Effector memory CD4-positive, alpha-beta T cell (primary cell): ENCODE data around the gene IVD.
A peak's percentile ranks its signal among the peaks of the same experiment; 100 is the strongest.

Source experiments
- DNase-seq, 3 donors: peaks; one replicate each; pipeline ENCODE4 v3.0.0-alpha.2; 2020
- H3K27ac ChIP-seq: 2 replicates; pipeline ENCODE4 v1.7.0; 2013; ENCODE audit warnings: mild to moderate bottlenecking, low read length, moderate library complexity; ENCODE audit not compliant: insufficient read depth, poor library complexity, severe bottlenecking
- H3K27me3 ChIP-seq: replicated peaks from 2 replicates; pipeline ENCODE4 v1.7.0; 2013; ENCODE audit warnings: mild to moderate bottlenecking, low read length; ENCODE audit not compliant: insufficient read depth, control insufficient read depth, poor library complexity, severe bottlenecking
- H3K36me3 ChIP-seq: 2 replicates; pipeline ENCODE4 v1.7.0; 2013; ENCODE audit warnings: mild to moderate bottlenecking, low read length, moderate library complexity; ENCODE audit not compliant: control insufficient read depth, insufficient read depth
- H3K4me1 ChIP-seq: 2 replicates; pipeline ENCODE4 v1.7.0; 2013; ENCODE audit warnings: low read length, mild to moderate bottlenecking; ENCODE audit not compliant: control insufficient read depth, insufficient read depth, poor library complexity, severe bottlenecking
- H3K4me3 ChIP-seq: 2 replicates; pipeline ENCODE4 v1.7.0; 2013; ENCODE audit warnings: low read length, low read depth, mild to moderate bottlenecking; ENCODE audit not compliant: insufficient read depth, poor library complexity, severe bottlenecking
- H3K9me3 ChIP-seq: 2 replicates; pipeline ENCODE4 v1.7.0; 2013; ENCODE audit warnings: mild to moderate bottlenecking, low read length, moderate library complexity; ENCODE audit not compliant: control insufficient read depth
- total RNA-seq, 3 donors: gene quantifications; one replicate each; lab custom pipeline; 2026; lab: John Stamatoyannopoulos, UW

Gene IVD
- total RNA-seq, result 17.8 to 28.7 (median 20.5) reads per million in 3 donors

DNA sequence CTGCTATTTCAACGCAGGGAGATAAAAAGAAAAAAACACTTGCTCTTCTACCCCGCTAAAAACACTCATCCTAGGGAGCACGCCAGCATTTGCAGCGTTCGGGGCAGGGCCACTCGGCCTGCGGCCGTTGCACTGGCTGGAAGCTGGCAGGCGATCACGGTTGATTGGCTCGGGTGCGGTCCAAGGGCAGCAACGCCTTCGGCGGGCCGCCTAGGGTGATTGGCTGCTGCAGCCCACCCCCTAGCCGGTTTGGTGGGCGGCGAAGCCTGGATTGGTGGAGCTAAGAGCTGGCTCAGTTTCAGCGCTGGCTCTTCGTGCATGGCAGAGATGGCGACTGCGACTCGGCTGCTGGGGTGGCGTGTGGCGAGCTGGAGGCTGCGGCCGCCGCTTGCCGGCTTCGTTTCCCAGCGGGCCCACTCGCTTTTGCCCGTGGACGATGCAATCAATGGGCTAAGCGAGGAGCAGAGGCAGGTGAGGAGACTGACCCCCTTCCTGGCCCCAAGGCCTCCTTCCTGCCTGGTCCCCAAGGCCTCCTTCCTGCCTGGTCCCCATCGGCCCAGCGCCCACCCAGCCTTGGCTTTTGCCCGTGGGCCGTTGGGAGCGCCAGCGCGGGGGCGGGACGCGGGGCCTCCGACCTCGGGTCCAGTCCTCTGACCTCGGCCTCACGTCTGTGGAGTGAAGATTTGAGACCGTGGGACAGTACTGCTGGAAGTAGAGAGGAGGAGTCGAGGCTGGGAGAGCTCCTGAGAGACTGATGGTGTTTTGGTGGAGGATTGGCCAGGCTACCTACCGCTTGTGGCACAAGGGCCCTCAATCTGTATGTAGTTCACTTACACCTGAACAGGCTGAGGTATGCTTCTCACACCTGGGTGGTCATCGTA is at the start of gene IVD:
IVD (plus strand) TSS at position 295 of the 881 bp plus-strand sequence; CDS start at position 328, 33 bp downstream.
- Histone ChIP-seq H3K4me3 (peak within 1 kb of the TSS; percentile 75), H3K9me3 (no peaks in the 10 kb centered on the region), H3K27me3 (no peaks in the 10 kb centered on the region), H3K27ac (peak within 1 kb of the TSS; percentile 50), H3K4me1 (peaks cover 13% of the 10 kb centered on the region), H3K36me3 (peaks cover 8% of the 10 kb centered on the region)
- DNase-seq, result peak; percentile 69 to 73 (median 72)

- no peak overlapping the region for H3K27ac ChIP-seq
- no peaks in the 10 kb centered on the region for H3K36me3 ChIP-seq
- peaks cover 13% of the 10 kb centered on the region for H3K4me1 ChIP-seq
- no peaks in the 10 kb centered on the region for H3K9me3 ChIP-seq
- H3K27me3 ChIP-seq, result no peaks in the 10 kb centered on the region
- no peak for DNase-seq
- no peak overlapping the region for H3K4me3 ChIP-seq
These were observed 49.5 kb upstream of the IVD start for GRCh38 chr15:40355976-40356585.

GRCh38 chr15:40357246-40357645 is 48.3 kb upstream of the IVD start:
- Histone ChIP-seq H3K27ac (no peak overlapping the region), H3K9me3 (no peaks in the 10 kb centered on the region), H3K4me3 (no peak overlapping the region), H3K4me1 (peaks cover 13% of the 10 kb centered on the region), H3K36me3 (no peaks in the 10 kb centered on the region), H3K27me3 (no peaks in the 10 kb centered on the region)
- no peak for DNase-seq

- Histone ChIP-seq H3K4me3 (peak within 1 kb of the TSS; percentile 69), H3K9me3 (no peaks in the 10 kb centered on the region), H3K27me3 (no peaks in the 10 kb centered on the region), H3K4me1 (peaks cover 13% of the 10 kb centered on the region), H3K27ac (no peak within 1 kb of the TSS), H3K36me3 (no peaks in the 10 kb centered on the region)
- DNase-seq, result peak; percentile 80 to 87 (median 86)
These were observed 47.7 kb upstream of the IVD start, which contains the start of gene DISP2 for GRCh38 chr15:40357723-40358470. DISP2 (plus strand) TSS chr15:40358219; CDS start chr15:40358322, 103 bp downstream.

- Histone ChIP-seq H3K9me3 (no peaks in the 10 kb centered on the region), H3K27me3 (no peaks in the 10 kb centered on the region), H3K36me3 (no peaks in the 10 kb centered on the region), H3K4me3 (peak overlapping the region; percentile 69), H3K4me1 (peaks cover 13% of the 10 kb centered on the region), H3K27ac (no peak overlapping the region)
- DNase-seq, result peak in 1 of 3 donors; percentile 22
These were observed 46.9 kb upstream of the IVD start for GRCh38 chr15:40358471-40359353.

GRCh38 chr15:40360015-40360414 is 45.6 kb upstream of the IVD start:
- Histone ChIP-seq H3K27ac (no peak overlapping the region), H3K4me3 (no peak overlapping the region), H3K27me3 (no peaks in the 10 kb centered on the region), H3K9me3 (no peaks in the 10 kb centered on the region), H3K36me3 (no peaks in the 10 kb centered on the region), H3K4me1 (peaks cover 13% of the 10 kb centered on the region)
- DNase-seq, result no peak

DNA sequence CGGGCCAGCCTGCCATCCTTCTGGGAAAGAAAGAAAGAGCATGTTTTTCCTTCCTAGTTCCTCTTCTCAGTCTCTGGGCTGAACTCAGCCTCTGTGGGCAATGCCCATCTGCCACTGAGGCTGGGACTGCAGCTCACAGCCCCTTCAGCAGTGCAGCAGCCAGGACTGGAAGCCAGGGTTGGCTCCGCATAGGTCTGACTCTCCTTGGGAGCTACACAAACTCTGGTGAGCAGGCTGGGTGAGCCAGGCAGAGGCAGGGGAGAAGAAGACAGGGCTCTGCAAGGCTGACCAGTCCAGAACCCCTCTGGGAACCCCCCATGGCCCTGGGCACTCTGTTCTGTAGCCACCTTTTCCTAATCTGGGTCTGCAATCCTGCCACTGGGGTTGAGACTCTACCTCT is 44.0 kb upstream of the IVD start:
- no peaks in the 10 kb centered on the region for H3K36me3 ChIP-seq
- no peak for DNase-seq
- H3K4me1 ChIP-seq, result peaks cover 13% of the 10 kb centered on the region
- H3K27me3 ChIP-seq, result no peaks in the 10 kb centered on the region
- no peaks in the 10 kb centered on the region for H3K9me3 ChIP-seq
- H3K27ac ChIP-seq, result no peak overlapping the region
- H3K4me3 ChIP-seq, result no peak overlapping the region

GRCh38 chr15:40363611-40364010 is 42.0 kb upstream of the IVD start:
- H3K4me1 ChIP-seq, result peaks cover 18% of the 10 kb centered on the region
- H3K9me3 ChIP-seq, result no peaks in the 10 kb centered on the region

DNA sequence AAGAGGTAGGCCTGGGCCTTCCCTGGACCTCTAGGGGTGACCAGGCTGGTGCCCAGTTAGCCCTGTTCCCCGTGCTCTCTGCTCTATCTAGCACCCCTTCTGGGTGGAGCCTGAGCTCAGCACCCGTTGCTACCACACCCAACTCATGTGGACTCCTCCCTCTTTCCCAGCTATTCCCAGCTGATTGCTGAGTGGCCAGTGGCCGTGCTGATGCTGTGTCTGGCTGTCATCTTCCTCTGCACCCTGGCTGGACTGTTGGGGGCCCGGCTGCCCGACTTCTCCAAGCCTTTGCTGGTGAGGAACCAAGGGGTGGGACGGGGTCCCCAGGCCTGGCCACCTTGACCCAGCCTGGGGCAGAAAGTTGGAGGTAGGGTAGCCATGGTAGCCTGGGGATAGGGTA is 41.3 kb upstream of the IVD start:
- H3K36me3 ChIP-seq, result no peaks in the 10 kb centered on the region
- H3K27ac ChIP-seq, result no peak overlapping the region
- no peak for DNase-seq
- H3K4me1 ChIP-seq, result peaks cover 14% of the 10 kb centered on the region
- H3K27me3 ChIP-seq, result no peaks in the 10 kb centered on the region
- H3K9me3 ChIP-seq, result no peaks in the 10 kb centered on the region
- H3K4me3 ChIP-seq, result no peak overlapping the region

More at GRCh38 chr15:40363611-40364010, 42.0 kb upstream of the IVD start:
- Histone ChIP-seq H3K27me3 (no peaks in the 10 kb centered on the region), H3K36me3 (no peaks in the 10 kb centered on the region), H3K4me3 (no peak overlapping the region), H3K27ac (no peak overlapping the region)
- DNase-seq, result no peak
